Prostate gland (tissue), 2 donors: ENCODE data around the gene TEP1. TPM values are rescaled to one million over a fixed set of nuclear protein-coding genes. Genes with fewer than 3 reads are reported as not detected.

Experiments used
- DNase-seq: peaks from one replicate; pipeline ENCODE4 v3.0.0-alpha.2; 2019; ENCODE audit warnings: low spot score
- H3K27ac ChIP-seq, 2 donors: fragments of 200-600 bp; sonication (generic); 2 replicates each; pipeline ENCODE4 v1.5.1; 2017 to 2019
- H3K27me3 ChIP-seq: fragments of 200-600 bp; sonication (generic); replicated peaks from 2 replicates; pipeline ENCODE4 v1.5.1; 2019; ENCODE audit not compliant: insufficient read depth
- H3K36me3 ChIP-seq, 2 donors: fragments of 200-600 bp; sonication (generic); 1 replicate in 1 of 2; 2 replicates in 1 of 2; pipeline versions ENCODE4 v1.5.1 to v1.8.1; 2017 to 2019
- H3K4me1 ChIP-seq: fragments of 200-600 bp; sonication (generic); replicated peaks from 2 replicates; pipeline ENCODE4 v1.5.1; 2019
- H3K4me3 ChIP-seq, 2 donors: fragments of 200-600 bp; sonication (generic); 2 replicates each; pipeline ENCODE4 v1.5.1; 2017 to 2019
- H3K9me3 ChIP-seq: fragments of 200-600 bp; sonication (generic); 2 replicates; pipeline ENCODE4 v1.5.1; 2017
- POLR2A ChIP-seq: fragments of 450-650 bp; IDR thresholded peaks from one replicate; pipeline ENCODE4 v1.6.1; 2016; ENCODE audit warnings: antibody characterized with exemption, mild to moderate bottlenecking
- POLR2AphosphoS5 ChIP-seq: sonication (generic); formaldehyde crosslinking; IDR thresholded peaks from one replicate; pipeline ENCODE4 v1.6.1; 2017; ENCODE audit warnings: antibody characterized with exemption
- WGBS: methylation state at CpG from one replicate; pipeline ENCODE4 v1.1.5; 2018; 5-methylcytosine and 5-hydroxymethylcytosine counted together
- intact Hi-C: fragments of 100-400 bp; cut with DNase I; formaldehyde crosslinking; loops from one replicate; pipeline ENCODE4 v1.14.2; 2022
- total RNA-seq, 2 donors: library from RNA; depleted of rRNA; stranded (reverse); fragments of >200 nt; gene quantifications; one replicate each; pipeline ENCODE4 v1.1.0, GENCODE V29; 2016
- TF ChIP-seq, protein P1 (sequence below), 4 experiments: fragments of 200-600 bp in 2 of 4; fragments of 450-650 bp in 2 of 4; sonication (generic) in 2 of 4; IDR thresholded peaks; 1 replicate in 3 of 4; 2 replicates in 1 of 4; pipeline ENCODE4 v1.5.1; 2016 to 2019; ENCODE audit warnings: antibody characterized with exemption in 4 of 4, mild to moderate bottlenecking in 2 of 4, moderate library complexity in 2 of 4

TEP1 gene
- total RNA-seq, 2 donors from 2014 or later = 25.8 to 31.0 TPM

GRCh38 chr14:20400589-20400964, 12.7 kb downstream of the TEP1 start:
- WGBS = 100% methylated on average over 1 of the region's 1 CpG
- no peaks in the 10 kb centered on the region for H3K9me3 ChIP-seq
- H3K27me3 ChIP-seq = no peaks in the 10 kb centered on the region
- TF ChIP-seq POLR2A = no peak
- TF ChIP-seq, protein P1, sequence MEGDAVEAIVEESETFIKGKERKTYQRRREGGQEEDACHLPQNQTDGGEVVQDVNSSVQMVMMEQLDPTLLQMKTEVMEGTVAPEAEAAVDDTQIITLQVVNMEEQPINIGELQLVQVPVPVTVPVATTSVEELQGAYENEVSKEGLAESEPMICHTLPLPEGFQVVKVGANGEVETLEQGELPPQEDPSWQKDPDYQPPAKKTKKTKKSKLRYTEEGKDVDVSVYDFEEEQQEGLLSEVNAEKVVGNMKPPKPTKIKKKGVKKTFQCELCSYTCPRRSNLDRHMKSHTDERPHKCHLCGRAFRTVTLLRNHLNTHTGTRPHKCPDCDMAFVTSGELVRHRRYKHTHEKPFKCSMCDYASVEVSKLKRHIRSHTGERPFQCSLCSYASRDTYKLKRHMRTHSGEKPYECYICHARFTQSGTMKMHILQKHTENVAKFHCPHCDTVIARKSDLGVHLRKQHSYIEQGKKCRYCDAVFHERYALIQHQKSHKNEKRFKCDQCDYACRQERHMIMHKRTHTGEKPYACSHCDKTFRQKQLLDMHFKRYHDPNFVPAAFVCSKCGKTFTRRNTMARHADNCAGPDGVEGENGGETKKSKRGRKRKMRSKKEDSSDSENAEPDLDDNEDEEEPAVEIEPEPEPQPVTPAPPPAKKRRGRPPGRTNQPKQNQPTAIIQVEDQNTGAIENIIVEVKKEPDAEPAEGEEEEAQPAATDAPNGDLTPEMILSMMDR (IDR thresholded peaks at IDR 0.05) = no peak
- TF ChIP-seq POLR2AphosphoS5 = no peak
- H3K27ac ChIP-seq = no peak overlapping the region
- no peak for DNase-seq
- no peak overlapping the region for H3K4me3 ChIP-seq
- H3K36me3 ChIP-seq = peaks cover 0 to 12% of the 10 kb centered on the region in 2 donors
- intact Hi-C loops = no loop called here
- no peaks in the 10 kb centered on the region for H3K4me1 ChIP-seq

GRCh38 chr14:20397511-20397910, 15.8 kb downstream of the TEP1 start:
- H3K4me1 ChIP-seq = no peaks in the 10 kb centered on the region
- no peak for TF ChIP-seq POLR2A
- TF ChIP-seq, protein P1 (IDR thresholded peaks at IDR 0.05) = no peak
- no peak for TF ChIP-seq POLR2AphosphoS5
- intact Hi-C loops = no loop called here
- DNase-seq = no peak
- no peaks in the 10 kb centered on the region for H3K9me3 ChIP-seq
- H3K27ac ChIP-seq = no peak overlapping the region
- H3K36me3 ChIP-seq = peaks cover 0 to 18% of the 10 kb centered on the region in 2 donors
- WGBS = 87% methylated on average over 3 of the region's 3 CpGs
- no peak overlapping the region for H3K4me3 ChIP-seq
- no peaks in the 10 kb centered on the region for H3K27me3 ChIP-seq

DNA sequence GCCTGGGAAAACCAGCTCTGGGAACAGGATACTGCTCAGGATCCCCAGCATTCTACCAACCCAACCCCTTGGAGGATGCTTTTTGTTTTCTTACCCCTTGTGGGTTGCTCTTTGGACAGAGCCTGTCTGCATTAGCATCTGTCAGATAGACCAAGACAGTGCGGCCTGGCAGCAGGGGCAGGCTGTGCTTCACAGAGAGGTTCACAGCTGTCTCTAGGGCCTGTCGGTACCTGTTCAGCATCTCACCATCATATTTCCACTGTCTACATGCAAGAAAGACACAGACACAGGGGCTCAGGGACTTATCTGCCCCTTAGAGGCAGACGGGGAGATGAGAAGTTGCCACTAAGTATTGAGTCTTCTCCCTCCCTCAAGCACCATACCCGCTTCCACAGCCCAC, 21.8 kb downstream of the TEP1 start:
- Histone ChIP-seq H3K27me3 (no peaks in the 10 kb centered on the region), H3K9me3 (no peaks in the 10 kb centered on the region), H3K4me1 (no peaks in the 10 kb centered on the region), H3K36me3 (peaks cover 20 to 35% of the 10 kb centered on the region in 2 donors), H3K27ac (no peak overlapping the region), H3K4me3 (no peak overlapping the region)
- intact Hi-C loops = no loop called here
- DNase-seq = no peak
- TF ChIP-seq POLR2AphosphoS5 = no peak
- TF ChIP-seq POLR2A = no peak
- TF ChIP-seq, protein P1 (IDR thresholded peaks at IDR 0.05) = no peak
- WGBS = 95% methylated on average over 4 of the region's 4 CpGs

DNA sequence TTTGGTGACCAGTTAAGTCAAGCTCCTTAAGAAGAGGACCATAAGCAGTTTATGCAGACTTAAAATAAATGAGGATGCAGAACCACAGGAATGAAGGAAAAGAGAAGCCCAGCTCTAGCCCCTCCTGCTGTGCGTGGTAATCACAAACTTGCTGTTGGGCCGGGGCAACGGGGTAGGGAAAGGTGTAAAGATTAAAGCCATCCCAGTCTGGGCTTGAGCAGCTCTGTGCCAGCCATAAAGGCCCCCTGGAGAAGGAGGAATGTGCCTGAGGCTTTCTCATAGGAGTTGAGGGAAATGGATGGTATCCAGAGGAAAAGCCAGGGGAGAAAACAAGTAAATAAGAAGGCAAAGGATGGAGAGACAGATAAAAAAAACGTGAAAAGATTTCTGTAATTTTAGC, 25.1 kb downstream of the TEP1 start:
- no peak overlapping the region for H3K4me3 ChIP-seq
- intact Hi-C loops = no loop called here
- no peaks in the 10 kb centered on the region for H3K4me1 ChIP-seq
- H3K27ac ChIP-seq = no peak overlapping the region
- WGBS = 57% methylated on average over 4 of the region's 4 CpGs
- DNase-seq = no peak
- H3K36me3 ChIP-seq = peaks cover 36 to 52% of the 10 kb centered on the region in 2 donors
- TF ChIP-seq POLR2A (no peak), POLR2AphosphoS5 (no peak)
- TF ChIP-seq, protein P1 (IDR thresholded peaks at IDR 0.05) = no peak
- H3K27me3 ChIP-seq = no peaks in the 10 kb centered on the region
- H3K9me3 ChIP-seq = no peaks in the 10 kb centered on the region

GRCh38 chr14:20387576-20387975, 25.7 kb downstream of the TEP1 start:
- WGBS = 92% methylated on average over 6 of the region's 6 CpGs
- H3K4me1 ChIP-seq = no peaks in the 10 kb centered on the region
- peaks cover 40 to 57% of the 10 kb centered on the region in 2 donors for H3K36me3 ChIP-seq
- no peak overlapping the region for H3K4me3 ChIP-seq
- DNase-seq = no peak
- intact Hi-C loops = no loop called here
- no peak overlapping the region for H3K27ac ChIP-seq
- no peaks in the 10 kb centered on the region for H3K27me3 ChIP-seq
- H3K9me3 ChIP-seq = no peaks in the 10 kb centered on the region
- TF ChIP-seq, protein P1 (IDR thresholded peaks at IDR 0.05) = no peak
- TF ChIP-seq POLR2A (no peak), POLR2AphosphoS5 (no peak)
